Astrocyte of the spinal cord (primary cell): Measurements from ENCODE around the gene RPRD1A.

Source experiments
- DNase-seq: peaks from one replicate; pipeline ENCODE4 v3.0.0; 2011; ENCODE audit warnings: low read depth, low spot score
- H3K4me3 ChIP-seq: 2 replicates; pipeline ENCODE4 v1.5.1; 2011; ENCODE audit warnings: low read depth, mild to moderate bottlenecking, low read length, moderate library complexity
- in situ Hi-C: cut with HindIII; loops from 2 replicates; pipeline ENCODE4 v1.10.0; 2017; ENCODE audit warnings: low sequenced_read_pairs
- TF ChIP-seq, protein P1 (sequence below): IDR thresholded peaks from 2 replicates; pipeline ENCODE4 v1.5.1; 2012; ENCODE audit warnings: low read depth, mild to moderate bottlenecking, low read length, inconsistent platforms

Gene RPRD1A

DNA sequence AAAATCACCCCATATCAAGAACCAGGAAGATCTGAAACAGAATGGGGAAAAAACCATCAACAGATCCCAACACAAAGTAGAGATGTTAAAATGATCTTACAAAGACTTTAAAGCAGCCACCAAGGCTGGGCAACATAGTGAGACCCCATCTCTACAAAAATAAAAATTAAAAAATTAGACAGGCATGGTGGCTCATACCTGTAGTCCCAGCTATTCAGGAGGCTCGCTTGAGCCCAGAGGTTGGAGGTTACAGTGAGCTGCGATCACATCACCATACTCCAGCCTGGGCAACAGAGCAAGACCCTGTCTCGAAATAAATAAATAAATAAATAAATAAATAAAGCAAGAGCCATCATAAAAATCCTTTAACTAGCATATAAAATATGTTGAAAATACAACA, 20.5 kb downstream of the RPRD1A start:
- no peak for DNase-seq
- TF ChIP-seq, protein P1, sequence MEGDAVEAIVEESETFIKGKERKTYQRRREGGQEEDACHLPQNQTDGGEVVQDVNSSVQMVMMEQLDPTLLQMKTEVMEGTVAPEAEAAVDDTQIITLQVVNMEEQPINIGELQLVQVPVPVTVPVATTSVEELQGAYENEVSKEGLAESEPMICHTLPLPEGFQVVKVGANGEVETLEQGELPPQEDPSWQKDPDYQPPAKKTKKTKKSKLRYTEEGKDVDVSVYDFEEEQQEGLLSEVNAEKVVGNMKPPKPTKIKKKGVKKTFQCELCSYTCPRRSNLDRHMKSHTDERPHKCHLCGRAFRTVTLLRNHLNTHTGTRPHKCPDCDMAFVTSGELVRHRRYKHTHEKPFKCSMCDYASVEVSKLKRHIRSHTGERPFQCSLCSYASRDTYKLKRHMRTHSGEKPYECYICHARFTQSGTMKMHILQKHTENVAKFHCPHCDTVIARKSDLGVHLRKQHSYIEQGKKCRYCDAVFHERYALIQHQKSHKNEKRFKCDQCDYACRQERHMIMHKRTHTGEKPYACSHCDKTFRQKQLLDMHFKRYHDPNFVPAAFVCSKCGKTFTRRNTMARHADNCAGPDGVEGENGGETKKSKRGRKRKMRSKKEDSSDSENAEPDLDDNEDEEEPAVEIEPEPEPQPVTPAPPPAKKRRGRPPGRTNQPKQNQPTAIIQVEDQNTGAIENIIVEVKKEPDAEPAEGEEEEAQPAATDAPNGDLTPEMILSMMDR: no peak
- no peak overlapping the region for H3K4me3 ChIP-seq
- in situ Hi-C loops: no loop called here

DNA sequence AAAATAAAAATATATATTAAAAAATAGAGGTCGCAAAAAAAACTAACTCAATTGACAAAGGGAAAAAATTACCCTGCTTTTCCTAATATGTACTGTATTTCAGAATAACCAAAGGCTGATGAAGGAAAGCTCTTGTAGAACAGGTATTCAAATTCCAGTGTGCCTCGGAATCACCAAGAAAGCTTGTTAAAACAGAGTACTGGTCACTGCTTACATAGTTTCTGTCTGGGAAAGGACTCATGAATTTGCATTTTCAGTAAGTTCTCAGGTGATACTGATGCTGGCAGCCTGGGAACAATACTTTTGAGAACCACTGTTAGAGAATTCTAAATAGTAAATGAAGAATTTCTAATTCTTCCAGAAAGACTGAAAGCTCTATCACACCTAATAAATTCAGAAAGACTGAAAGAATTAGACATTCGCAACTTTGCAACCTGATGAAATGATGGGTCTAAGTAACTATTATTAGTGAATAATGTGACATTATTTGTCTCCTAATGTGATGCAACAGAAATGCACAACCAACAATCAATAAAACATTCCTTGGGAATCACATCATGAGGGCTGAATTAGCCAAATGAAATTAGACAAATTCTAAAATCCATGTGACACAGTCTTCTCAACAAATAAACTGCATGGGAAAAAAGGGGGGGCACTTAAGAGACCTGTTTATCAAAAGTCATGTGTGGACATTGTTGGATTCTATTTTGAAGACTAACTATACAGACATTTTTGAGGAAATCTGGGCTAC, 21.9 kb downstream of the RPRD1A start:
- TF ChIP-seq, protein P1: no peak
- no peak overlapping the region for H3K4me3 ChIP-seq
- in situ Hi-C loops: no loop called here
- DNase-seq: no peak

DNA sequence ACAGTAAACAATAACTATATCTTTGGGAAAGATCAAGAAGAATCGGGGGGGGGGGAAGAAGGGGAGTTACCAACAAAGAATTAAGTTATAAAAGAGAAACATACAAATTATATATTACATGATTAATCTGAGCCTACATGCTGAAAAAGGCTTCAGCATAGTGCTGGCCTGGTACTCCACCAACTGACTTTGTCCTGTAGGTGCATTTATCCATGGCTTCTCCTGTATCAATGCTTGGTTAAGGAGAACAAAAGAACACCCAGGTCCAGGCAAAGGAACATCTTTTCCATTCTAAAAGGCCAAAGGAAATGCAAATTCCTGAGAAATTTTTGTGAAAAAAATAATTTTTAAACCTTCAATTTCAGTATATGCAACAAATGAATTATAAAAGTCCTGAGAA, 24.2 kb downstream of the RPRD1A start:
- in situ Hi-C loops: no loop called here
- no peak overlapping the region for H3K4me3 ChIP-seq
- TF ChIP-seq, protein P1: no peak
- no peak for DNase-seq

DNA sequence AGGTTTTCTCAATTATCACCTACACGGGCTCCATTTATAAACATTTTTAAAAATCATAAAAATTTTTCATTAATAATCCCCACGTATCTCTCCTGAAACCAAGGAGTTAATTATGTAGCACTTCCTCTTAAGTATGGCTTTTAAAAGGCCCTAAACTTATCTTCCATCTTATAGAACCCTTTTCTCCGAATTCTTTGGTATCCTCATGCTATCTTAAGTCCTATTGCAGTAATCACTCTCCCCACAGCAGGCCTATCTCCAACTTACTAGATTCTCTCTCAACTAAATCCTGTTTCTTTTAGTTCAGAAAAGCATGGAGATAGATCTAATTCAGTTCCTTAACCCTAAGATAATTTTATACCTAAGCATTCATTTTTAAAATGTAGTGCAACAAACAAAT, 26.2 kb downstream of the RPRD1A start:
- in situ Hi-C loops: no loop called here
- no peak for DNase-seq
- no peak overlapping the region for H3K4me3 ChIP-seq
- TF ChIP-seq, protein P1: no peak

DNA sequence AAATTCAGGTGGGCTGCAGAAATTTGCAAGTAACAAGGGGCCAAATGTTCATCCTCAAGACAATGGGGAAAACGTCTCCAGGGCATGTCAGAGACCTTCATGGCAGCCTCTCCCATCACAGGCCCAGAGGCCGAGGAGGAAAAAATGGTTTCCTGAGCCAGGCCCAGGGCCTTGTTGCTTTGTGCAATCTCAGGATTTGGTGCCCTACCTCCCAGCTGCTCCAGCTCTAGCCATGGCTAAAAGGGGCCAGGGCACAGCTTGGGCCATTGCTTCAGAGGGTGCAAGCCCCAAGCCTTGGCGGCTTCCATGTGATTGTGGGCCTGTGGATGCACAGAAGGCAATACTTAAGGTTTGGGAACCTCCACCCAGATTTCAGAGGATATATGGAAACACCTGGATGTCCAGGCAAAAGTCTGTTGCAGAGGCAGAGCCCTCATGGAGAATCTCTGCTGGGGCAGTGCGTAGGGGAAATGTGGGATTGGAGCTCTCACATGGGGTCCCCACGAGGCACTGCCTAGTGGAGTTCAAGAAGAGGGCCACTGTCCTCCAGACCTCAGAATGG, 29.2 kb downstream of the RPRD1A start:
- TF ChIP-seq, protein P1: no peak
- in situ Hi-C loops: no loop called here
- H3K4me3 ChIP-seq: no peak overlapping the region
- no peak for DNase-seq

DNA sequence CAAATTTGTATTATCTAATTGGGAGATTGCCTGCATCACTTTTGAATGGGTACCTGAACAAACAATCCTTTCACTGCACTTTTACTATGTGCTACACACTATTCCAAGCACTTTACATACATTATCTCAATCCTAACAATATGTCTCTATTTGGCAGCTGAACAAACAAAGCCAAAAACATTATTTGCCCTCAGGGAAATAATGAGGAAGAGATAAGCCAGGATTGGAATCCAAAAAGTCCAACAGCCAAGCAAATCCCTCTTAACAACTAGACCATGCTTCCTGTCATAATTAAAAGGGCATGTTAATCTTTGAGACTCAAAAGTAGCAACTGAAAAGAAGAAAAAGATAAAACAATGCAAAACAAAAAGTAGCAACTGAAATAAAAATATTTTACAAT, 32.1 kb downstream of the RPRD1A start:
- no peak overlapping the region for H3K4me3 ChIP-seq
- in situ Hi-C loops: no loop called here
- no peak for DNase-seq
- TF ChIP-seq, protein P1: no peak
